Neural cell (in vitro differentiated cells): ENCODE data around the gene ADARB1.

ENCODE experiments used
- CTCF ChIP-seq: fragments of 450-650 bp; IDR thresholded peaks from 2 replicates; pipeline ENCODE4 v1.5.1; 2014; ENCODE audit warnings: antibody characterized with exemption, mild to moderate bottlenecking, moderate library complexity; ENCODE audit not compliant: poor library complexity, severe bottlenecking
- EP300 ChIP-seq: fragments of 450-650 bp; conservative IDR thresholded peaks from 2 replicates; pipeline ENCODE4 v1.6.1; 2014; ENCODE audit warnings: antibody characterized with exemption, mild to moderate bottlenecking, moderate library complexity; ENCODE audit not compliant: poor library complexity, severe bottlenecking
- REST ChIP-seq: IDR thresholded peaks from 2 replicates; pipeline ENCODE4 v1.6.1; 2012; ENCODE audit warnings: borderline replicate concordance
- SMC3 ChIP-seq: fragments of 450-650 bp; conservative IDR thresholded peaks from 2 replicates; pipeline ENCODE4 v1.6.1; 2014; ENCODE audit warnings: antibody characterized with exemption, mild to moderate bottlenecking, moderate library complexity; ENCODE audit not compliant: poor library complexity

GRCh38 chr21:45250272-45250671, 175.9 kb downstream of the ADARB1 start:
- no peak for TF ChIP-seq CTCF
- no peak for TF ChIP-seq SMC3
- no peak for TF ChIP-seq EP300
- TF ChIP-seq REST: no peak
